ENCODE measurements around the gene DEK.

DNA sequence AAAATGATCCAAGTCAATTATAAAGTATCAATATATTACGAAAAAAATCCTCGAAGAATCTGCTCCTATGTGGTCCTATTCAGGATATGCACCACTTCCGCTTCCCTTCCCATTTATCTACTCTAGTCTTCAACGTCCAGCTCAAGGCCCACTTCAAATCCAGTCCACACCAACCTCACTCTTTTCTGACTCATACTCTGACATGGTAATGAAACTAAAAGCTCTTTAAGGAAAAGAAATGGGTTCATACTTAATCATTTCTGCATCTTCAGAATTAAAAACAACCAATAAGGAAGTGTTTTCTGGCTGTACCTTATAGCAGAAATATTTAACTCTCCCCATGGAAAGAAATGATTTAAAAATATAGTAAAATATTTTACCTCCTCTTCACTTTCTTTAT is 15.1 kb downstream of the DEK start:
- TF ChIP-seq POLR2A (IDR thresholded peaks at IDR 0.05; ENCODE audit: low read length) (no peak), GATA1 (IDR thresholded peaks at IDR 0.05; ENCODE audit: low read depth, low read length) (no peak)

All from erythroblast (primary cell).